Measurements from ENCODE around the gene ZEB2.

GRCh38 chr2:144447535-144447934 lies 72.4 kb downstream of the ZEB2 start:
- TF ChIP-seq POLR2A (IDR thresholded peaks at IDR 0.05) (no peak), CTCF (IDR thresholded peaks at IDR 0.05) (no peak)
